Measurements from ENCODE around the gene SCFD1. TPM values are rescaled to one million over a fixed set of nuclear protein-coding genes. Genes with fewer than 3 reads are reported as not detected.
"Not testable (repeated sequence)": the region's sequence is repeated elsewhere in the genome, so short reads cannot be mapped to it uniquely, and the experiment has no call there.

SCFD1 gene
- total RNA-seq, 4 donors from 2014 or later, result 33.6 to 40.8 (median 37.1) TPM

- intact Hi-C loops (cut with DNase I; ENCODE audit: low total_unique reads), result no loop called here
Measured at GRCh38 chr14:30588873-30589272, 33.2 kb upstream of the SCFD1 start.

GRCh38 chr14:30596935-30597334 is 25.2 kb upstream of the SCFD1 start:
- H3K4me3 ChIP-seq (ENCODE audit: low read depth, poor library complexity, severe bottlenecking), result no peak overlapping the region
- intact Hi-C loops (cut with DNase I; ENCODE audit: low total_unique reads), result no loop called here
- WGBS, 2 donors, result 67 to 75% methylated on average over 1 of the region's 1 CpG
- DNase-seq (ENCODE audit: low spot score in 2 of 2), result no peak
- TF ChIP-seq CTCF (IDR thresholded peaks at IDR 0.05), result no peak
- no peak for TF ChIP-seq POLR2A (IDR thresholded peaks at IDR 0.05)

More at GRCh38 chr14:30588873-30589272, 33.2 kb upstream of the SCFD1 start:
- no peak overlapping the region for H3K4me3 ChIP-seq (ENCODE audit: low read depth, poor library complexity, severe bottlenecking)
- TF ChIP-seq CTCF (IDR thresholded peaks at IDR 0.05) (no peak), POLR2A (IDR thresholded peaks at IDR 0.05) (no peak)
- DNase-seq (ENCODE audit: low spot score in 2 of 2), result no peak

GRCh38 chr14:30597504-30597903 is 24.6 kb upstream of the SCFD1 start:
- no peak for DNase-seq (ENCODE audit: low spot score in 2 of 2)
- intact Hi-C loops (cut with DNase I; ENCODE audit: low total_unique reads), result no loop called here
- H3K4me3 ChIP-seq (ENCODE audit: low read depth, poor library complexity, severe bottlenecking), result no peak overlapping the region
- TF ChIP-seq POLR2A (IDR thresholded peaks at IDR 0.05) (no peak), CTCF (IDR thresholded peaks at IDR 0.05) (no peak)

- DNase-seq (ENCODE audit: low spot score in 2 of 2), result no peak
- 91 to 95% methylated on average over 8 of the region's 8 CpGs for WGBS, 2 donors
- intact Hi-C loops (cut with DNase I; ENCODE audit: low total_unique reads), result no loop called here
- TF ChIP-seq POLR2A (IDR thresholded peaks at IDR 0.05), result no peak
- TF ChIP-seq CTCF (IDR thresholded peaks at IDR 0.05), result no peak
- H3K4me3 ChIP-seq (ENCODE audit: low read depth, poor library complexity, severe bottlenecking), result no peak overlapping the region
Measured at GRCh38 chr14:30600922-30601918, 20.9 kb upstream of the SCFD1 start.

- no peak overlapping the region for H3K4me3 ChIP-seq (ENCODE audit: low read depth, poor library complexity, severe bottlenecking)
- TF ChIP-seq CTCF (IDR thresholded peaks at IDR 0.05) (no peak), POLR2A (IDR thresholded peaks at IDR 0.05) (no peak)
- intact Hi-C loops (cut with DNase I; ENCODE audit: low total_unique reads), result no loop called here
- WGBS, 2 donors, result 93 to 94% methylated on average over 3 of the region's 3 CpGs
- no peak for DNase-seq (ENCODE audit: low spot score in 2 of 2)
Measured at GRCh38 chr14:30603402-30603801, 18.7 kb upstream of the SCFD1 start.

- intact Hi-C loops (cut with DNase I; ENCODE audit: low total_unique reads); DNase-seq (ENCODE audit: low spot score in 2 of 2); H3K4me3 ChIP-seq (ENCODE audit: low read depth, poor library complexity, severe bottlenecking): not testable (repeated sequence)
- WGBS, 2 donors, result 96 to 97% methylated on average over 8 of the region's 8 CpGs
Measured at GRCh38 chr14:30604696-30605095, 17.4 kb upstream of the SCFD1 start.
